ENCODE measurements around the gene MVB12B. TPM values are rescaled to one million over a fixed set of nuclear protein-coding genes. Genes with fewer than 3 reads are reported as not detected.
A peak's percentile ranks its signal among the peaks of the same experiment; 100 is the strongest.

The MVB12B gene
- total RNA-seq, 2 experiments from 2014 or later = 33.5 to 34.1 TPM

DNA sequence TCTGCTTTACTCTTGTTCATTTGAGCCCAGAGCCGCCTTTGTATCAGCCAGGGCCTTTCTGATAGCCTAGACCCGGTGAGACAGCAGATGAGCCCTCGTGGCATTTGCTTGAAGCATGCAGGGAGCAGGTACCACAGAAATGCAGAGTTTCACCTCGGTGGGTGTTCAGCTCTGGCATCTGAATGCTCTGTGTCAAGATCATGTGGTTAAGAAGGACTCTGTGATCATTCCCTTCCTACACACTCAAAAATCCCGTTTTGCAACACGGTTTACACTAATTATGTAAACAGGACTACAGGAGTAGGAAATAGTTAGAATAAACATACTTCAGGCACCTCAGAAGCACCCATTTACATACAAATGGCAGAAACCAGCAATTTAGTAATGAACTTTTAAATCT, 67.2 kb downstream of the MVB12B start:
- H3K27ac Mint-ChIP-seq = no peak overlapping the region
- H3K9me3 Mint-ChIP-seq = no peaks in the 10 kb centered on the region
- peaks cover 78% of the 10 kb centered on the region for H3K4me1 Mint-ChIP-seq
- no peak for ATAC-seq (ENCODE audit: low read depth)
- POLR2A ChIA-PET = no interaction called here
- no peak for DNase-seq
- no peak overlapping the region for H3K4me3 Mint-ChIP-seq
- peaks cover 31% of the 10 kb centered on the region for H3K36me3 Mint-ChIP-seq
- H3K27me3 Mint-ChIP-seq = no peaks in the 10 kb centered on the region

DNA sequence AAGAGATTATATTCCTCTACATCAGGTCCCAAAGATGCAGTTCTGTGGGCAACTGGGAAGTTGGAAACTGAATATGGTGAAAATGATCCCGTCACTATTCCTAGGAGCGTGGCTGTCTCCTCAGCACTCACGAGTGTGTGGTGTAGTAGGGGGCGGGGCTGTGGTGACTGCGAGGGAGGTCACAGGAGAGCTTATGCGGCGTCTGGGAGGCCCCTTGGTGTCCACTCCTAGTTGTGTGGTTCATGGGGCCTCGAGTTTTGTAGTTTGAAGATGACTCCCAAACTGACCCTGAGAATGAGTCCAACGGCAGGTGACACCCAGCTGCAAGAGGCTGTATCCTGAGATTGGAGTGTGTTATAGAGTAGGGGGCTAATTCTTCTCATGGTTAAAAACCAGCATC, 68.2 kb downstream of the MVB12B start:
- H3K4me3 Mint-ChIP-seq = peak overlapping the region; percentile 0

DNA sequence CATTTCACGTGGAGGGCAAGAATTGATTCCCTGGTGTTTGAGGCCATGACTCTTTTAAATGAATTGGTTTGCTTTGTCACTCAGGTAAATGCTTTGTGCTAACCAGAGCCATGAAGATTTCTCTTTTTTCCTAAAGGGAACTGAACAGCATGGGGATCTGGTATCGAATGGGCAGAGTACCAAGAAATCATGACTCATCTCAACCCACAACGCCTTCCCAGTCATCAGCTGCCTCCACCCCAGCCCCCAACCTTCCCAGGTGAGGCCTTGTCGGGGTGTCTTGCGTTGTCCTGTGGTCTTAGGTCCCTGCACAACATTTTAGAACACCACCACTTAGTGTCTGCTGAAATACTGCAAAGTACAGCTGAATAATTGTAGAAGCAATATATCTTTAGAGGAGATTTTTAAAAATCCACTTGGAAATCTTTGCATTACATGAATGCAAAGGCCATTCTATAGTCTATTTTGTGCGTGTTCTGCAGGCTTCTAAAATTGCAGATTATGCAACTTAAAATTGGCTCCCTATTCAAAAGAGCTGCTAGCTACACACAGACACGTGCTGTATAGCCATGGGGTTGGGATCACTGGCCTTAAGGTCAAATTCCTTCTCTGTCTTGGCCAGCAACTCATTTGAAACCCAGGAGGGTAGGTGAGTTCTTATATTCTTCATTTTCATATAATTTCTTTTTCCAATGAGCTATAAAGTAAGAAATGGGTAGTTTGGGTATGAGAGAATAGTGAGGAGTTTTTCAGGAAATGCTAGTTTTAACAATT, 69.0 kb downstream of the MVB12B start:
- H3K4me3 Mint-ChIP-seq = peak overlapping the region; percentile 78
- no peaks in the 10 kb centered on the region for H3K27me3 Mint-ChIP-seq
- peaks cover 34% of the 10 kb centered on the region for H3K36me3 Mint-ChIP-seq
- H3K9me3 Mint-ChIP-seq = no peaks in the 10 kb centered on the region
- POLR2A ChIA-PET = interaction anchor here (1.1 to 3.4 kb wide), 4 partner anchors 63 to 75 kb away, joined by 3 to 18 read pairs (median 6); partner anchors contain the start of gene MVB12B
- H3K4me1 Mint-ChIP-seq = peaks cover 67% of the 10 kb centered on the region
- ATAC-seq (ENCODE audit: low read depth) (no peak), DNase-seq (no peak)
- H3K27ac Mint-ChIP-seq = peak overlapping the region; percentile 86

More for the DNA sequence above, 68.2 kb downstream of the MVB12B start:
- Mint-ChIP-seq H3K9me3 (no peaks in the 10 kb centered on the region), H3K27me3 (no peaks in the 10 kb centered on the region), H3K36me3 (peaks cover 34% of the 10 kb centered on the region), H3K27ac (peak overlapping the region; percentile 22), H3K4me1 (peaks cover 74% of the 10 kb centered on the region)
- ATAC-seq (ENCODE audit: low read depth) (no peak), DNase-seq (no peak)
- POLR2A ChIA-PET = interaction anchor here (3.4 kb wide), 1 partner anchor 67 kb away, joined by 18 read pairs; the partner anchor contains the start of gene MVB12B

DNA sequence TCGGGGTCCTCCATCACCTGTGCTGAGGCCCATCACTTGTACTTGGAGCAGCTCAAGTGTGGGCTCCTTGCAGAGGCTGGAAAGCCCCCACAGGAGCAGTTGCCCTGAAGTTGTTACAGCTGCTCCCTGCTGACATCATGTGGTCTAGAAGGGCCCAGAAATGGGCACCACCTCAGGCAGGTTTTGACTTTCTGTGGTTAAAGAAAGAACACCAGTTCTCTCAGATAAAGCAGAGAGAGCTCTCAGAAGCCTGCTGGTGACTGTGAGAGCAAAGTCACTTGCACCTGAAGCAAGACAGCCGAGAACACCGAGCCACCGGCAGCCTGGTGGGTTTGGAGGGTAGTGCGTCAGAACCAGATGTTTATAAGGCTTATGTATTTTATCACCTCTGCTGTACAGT, 70.4 kb downstream of the MVB12B start:
- Mint-ChIP-seq H3K27ac (peak overlapping the region; percentile 86), H3K9me3 (no peaks in the 10 kb centered on the region), H3K4me1 (peaks cover 56% of the 10 kb centered on the region), H3K36me3 (peaks cover 31% of the 10 kb centered on the region), H3K4me3 (peak overlapping the region; percentile 78), H3K27me3 (no peaks in the 10 kb centered on the region)
- DNase-seq (peak; percentile 70), ATAC-seq (ENCODE audit: low read depth) (peak; percentile 96)
- POLR2A ChIA-PET = interaction anchor here (0.6 to 3.4 kb wide), 6 partner anchors 12 to 94 kb away, joined by 3 to 18 read pairs (median 6); partner anchors contain the start of gene MVB12B

DNA sequence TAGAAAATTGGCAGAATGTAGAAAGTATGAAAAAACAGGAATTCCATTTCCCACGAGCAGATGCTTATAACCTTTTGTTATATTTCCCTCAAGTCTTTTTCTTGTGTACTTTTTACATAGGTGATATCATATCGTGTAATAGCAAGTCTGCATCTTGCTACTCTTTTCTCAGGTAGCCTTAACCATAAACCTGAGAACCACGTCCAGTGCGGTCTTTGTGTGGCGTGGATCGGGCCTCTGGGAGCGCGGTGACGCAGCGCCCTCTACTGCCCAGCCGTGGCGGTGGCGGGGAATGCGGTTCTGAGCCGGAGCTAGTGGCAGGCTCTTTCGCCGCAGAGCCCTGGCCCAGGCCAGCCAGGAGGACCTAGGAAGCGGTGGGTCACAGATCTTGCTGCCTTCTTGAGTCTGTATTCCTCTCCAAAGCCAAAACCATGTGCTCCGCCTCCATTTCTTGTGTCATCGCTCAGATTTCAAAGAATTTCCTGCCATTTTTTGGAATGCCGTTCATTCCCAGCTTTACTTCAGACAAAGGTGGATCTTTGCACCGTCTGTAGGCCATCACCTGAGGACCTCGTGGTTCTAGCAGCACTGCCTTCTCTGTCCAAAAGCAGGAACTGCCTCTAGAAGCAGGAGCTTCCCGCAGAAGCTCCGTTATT, 71.9 kb downstream of the MVB12B start:
- POLR2A ChIA-PET = interaction anchor here (0.7 to 1.5 kb wide), 3 partner anchors 72 to 97 kb away, joined by 3 to 7 read pairs (median 3); no protein-coding TSS in a partner anchor

DNA sequence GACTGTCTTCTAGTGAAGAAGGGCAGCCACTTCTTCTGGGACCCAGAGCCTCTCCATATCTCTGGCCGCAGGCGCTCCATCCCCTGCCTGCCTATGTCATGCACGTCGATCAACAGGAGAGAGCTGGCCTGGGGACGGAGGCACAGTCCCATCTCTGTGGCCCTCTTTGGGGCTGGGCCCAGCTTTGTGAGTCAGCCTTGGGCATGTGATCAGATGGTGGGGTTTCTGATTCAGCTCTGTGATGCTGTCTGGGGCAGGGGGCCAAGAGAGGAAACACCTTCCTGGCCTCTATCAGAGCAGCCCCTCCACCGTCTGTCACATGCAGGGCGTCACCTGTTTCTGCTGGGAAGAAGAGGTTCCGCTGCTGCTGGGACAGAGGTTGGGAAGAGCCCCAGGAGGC, 72.6 kb downstream of the MVB12B start:
- Mint-ChIP-seq H3K4me1 (peaks cover 63% of the 10 kb centered on the region), H3K36me3 (peaks cover 23% of the 10 kb centered on the region), H3K27me3 (no peaks in the 10 kb centered on the region), H3K4me3 (no peak overlapping the region), H3K27ac (no peak overlapping the region), H3K9me3 (no peaks in the 10 kb centered on the region)
- no peak for ATAC-seq (ENCODE audit: low read depth)
- POLR2A ChIA-PET = interaction anchor here (1.5 kb wide), 1 partner anchor 71 kb away, joined by 7 read pairs; no protein-coding TSS in a partner anchor
- DNase-seq = no peak

More for the DNA sequence above, 71.9 kb downstream of the MVB12B start:
- peak overlapping the region; percentile 33 for H3K4me3 Mint-ChIP-seq
- peak overlapping the region; percentile 86 for H3K27ac Mint-ChIP-seq
- DNase-seq (peak; percentile 87), ATAC-seq (ENCODE audit: low read depth) (peak; percentile 23)
- peaks cover 62% of the 10 kb centered on the region for H3K4me1 Mint-ChIP-seq
- H3K36me3 Mint-ChIP-seq = peaks cover 24% of the 10 kb centered on the region
- H3K27me3 Mint-ChIP-seq = no peaks in the 10 kb centered on the region
- H3K9me3 Mint-ChIP-seq = no peaks in the 10 kb centered on the region

DNA sequence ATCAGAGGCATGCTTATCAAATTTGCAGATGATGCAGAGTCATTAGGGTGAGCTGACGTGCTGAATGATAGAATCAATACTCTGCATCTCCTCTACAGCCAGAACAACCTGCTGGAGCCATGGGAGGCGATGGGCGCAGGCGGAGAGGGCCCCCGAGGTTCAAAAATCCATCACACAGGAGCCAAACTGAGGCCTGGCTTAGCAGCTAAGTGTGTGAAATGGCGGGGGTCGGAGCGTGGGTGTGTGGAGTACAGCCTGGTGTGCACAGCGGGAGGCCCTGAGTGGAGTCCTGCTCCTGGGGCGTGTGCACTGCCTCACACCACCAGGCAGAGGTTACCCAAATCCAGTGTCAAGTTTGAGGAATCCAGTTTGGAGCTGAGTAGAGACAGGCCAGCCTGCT, 73.2 kb downstream of the MVB12B start:
- no peak for DNase-seq
- Mint-ChIP-seq H3K27ac (peak overlapping the region; percentile 17), H3K4me1 (peaks cover 58% of the 10 kb centered on the region), H3K36me3 (peaks cover 19% of the 10 kb centered on the region), H3K27me3 (no peaks in the 10 kb centered on the region), H3K9me3 (no peaks in the 10 kb centered on the region), H3K4me3 (no peak overlapping the region)
- ATAC-seq (ENCODE audit: low read depth) = no peak
- POLR2A ChIA-PET = interaction anchor here (0.5 kb wide), 1 partner anchor 118 kb away, joined by 3 read pairs; no protein-coding TSS in a partner anchor

DNA sequence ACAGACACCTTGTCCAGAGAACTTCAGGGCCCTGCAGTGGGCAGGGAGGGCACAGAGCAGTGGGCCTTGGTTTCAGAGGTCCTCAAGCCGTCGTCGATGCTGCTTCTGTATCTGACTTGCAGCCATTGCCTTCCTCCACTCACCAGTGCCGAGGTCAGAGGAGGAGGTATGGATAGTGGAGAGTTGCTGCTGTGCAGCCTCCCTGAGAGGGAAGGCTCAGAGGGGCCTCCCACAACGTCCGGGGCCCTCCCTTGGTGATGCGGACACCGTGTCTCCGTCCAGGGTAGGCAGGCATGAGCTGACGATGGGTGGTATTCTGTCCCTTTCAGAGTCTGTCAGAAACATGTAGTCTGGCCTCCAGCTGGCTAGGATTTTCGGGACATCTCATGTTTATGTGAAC, 73.9 kb downstream of the MVB12B start:
- Mint-ChIP-seq H3K4me1 (peaks cover 50% of the 10 kb centered on the region), H3K36me3 (peaks cover 15% of the 10 kb centered on the region), H3K9me3 (no peaks in the 10 kb centered on the region), H3K27ac (no peak overlapping the region), H3K27me3 (no peaks in the 10 kb centered on the region), H3K4me3 (no peak overlapping the region)
- POLR2A ChIA-PET = no interaction called here
- ATAC-seq (ENCODE audit: low read depth) (no peak), DNase-seq (no peak)

DNA sequence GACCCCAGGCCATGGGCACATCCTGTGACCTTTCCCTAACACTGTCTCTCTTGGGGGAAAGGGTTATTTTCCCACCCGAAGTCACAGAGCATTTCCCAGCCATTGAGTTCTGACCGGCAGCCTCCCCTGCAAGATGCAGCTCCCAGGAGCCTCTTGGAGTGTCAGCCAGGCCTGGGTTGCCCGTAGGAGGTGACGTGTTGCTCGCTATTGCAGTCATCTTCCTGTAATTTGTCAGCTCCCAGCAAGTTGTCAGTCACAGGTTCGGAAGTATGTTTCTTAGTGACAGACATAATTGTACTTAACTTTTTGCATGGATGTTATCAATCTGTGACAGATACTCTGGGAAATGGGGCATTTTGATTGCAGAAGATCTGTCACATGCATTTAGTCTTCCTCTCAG, 74.5 kb downstream of the MVB12B start:
- ATAC-seq (ENCODE audit: low read depth) (no peak), DNase-seq (no peak)
- H3K9me3 Mint-ChIP-seq = no peaks in the 10 kb centered on the region
- H3K4me3 Mint-ChIP-seq = no peak overlapping the region
- H3K36me3 Mint-ChIP-seq = peaks cover 11% of the 10 kb centered on the region
- POLR2A ChIA-PET = no interaction called here
- H3K4me1 Mint-ChIP-seq = peaks cover 46% of the 10 kb centered on the region
- H3K27me3 Mint-ChIP-seq = no peaks in the 10 kb centered on the region
- H3K27ac Mint-ChIP-seq = no peak overlapping the region

DNA sequence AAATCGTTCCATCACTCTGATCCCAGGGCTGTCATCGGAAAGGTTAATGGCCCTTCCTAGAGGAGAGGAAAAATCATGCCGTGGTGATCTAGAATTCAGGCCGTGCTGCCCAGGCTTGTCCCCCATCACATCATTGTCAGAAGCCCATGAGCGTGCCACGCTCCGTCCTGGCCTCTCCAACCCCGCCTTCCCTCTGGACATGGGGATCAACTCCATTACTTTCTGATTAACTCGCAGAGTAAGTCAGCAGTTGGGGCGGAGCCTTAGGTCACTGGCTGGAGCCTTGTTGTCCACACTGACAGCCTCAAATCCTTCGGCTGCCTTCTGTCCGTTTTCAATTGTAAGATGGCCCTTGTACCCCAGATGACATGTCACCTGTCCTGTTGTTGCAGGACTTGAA, 75.0 kb downstream of the MVB12B start:
- POLR2A ChIA-PET = interaction anchor here (0.9 kb wide), 1 partner anchor 71 kb away, joined by 3 read pairs; no protein-coding TSS in a partner anchor
- Mint-ChIP-seq H3K9me3 (no peaks in the 10 kb centered on the region), H3K27ac (peak overlapping the region; percentile 30), H3K27me3 (no peaks in the 10 kb centered on the region), H3K4me1 (peaks cover 41% of the 10 kb centered on the region), H3K4me3 (no peak overlapping the region), H3K36me3 (peaks cover 10% of the 10 kb centered on the region)
- ATAC-seq (ENCODE audit: low read depth) = no peak
- no peak for DNase-seq

DNA sequence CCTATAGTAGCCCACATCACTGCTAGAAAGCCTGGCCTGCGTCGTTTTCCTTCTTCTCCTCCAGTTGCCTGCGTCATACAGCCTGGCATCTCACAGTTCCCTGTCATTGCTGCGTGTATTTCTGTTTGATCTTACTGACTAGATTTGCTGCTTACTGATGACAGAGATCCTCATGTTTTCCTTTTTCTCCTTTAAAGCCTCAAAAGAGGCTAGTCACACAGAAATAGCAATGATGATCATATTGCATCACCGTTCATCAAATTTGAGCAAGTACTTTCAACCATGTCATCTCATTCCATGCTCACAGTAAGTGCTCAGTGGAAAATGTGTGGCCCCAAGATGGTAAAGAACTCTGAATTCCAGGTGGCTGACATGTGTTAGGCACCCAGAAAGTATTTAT, 76.8 kb downstream of the MVB12B start:
- POLR2A ChIA-PET = no interaction called here
- Mint-ChIP-seq H3K27me3 (no peaks in the 10 kb centered on the region), H3K36me3 (peaks cover 8% of the 10 kb centered on the region), H3K4me1 (peaks cover 25% of the 10 kb centered on the region), H3K4me3 (peak overlapping the region; percentile 21), H3K9me3 (no peaks in the 10 kb centered on the region), H3K27ac (peak overlapping the region; percentile 63)
- ATAC-seq (ENCODE audit: low read depth) (no peak), DNase-seq (no peak)

DNA sequence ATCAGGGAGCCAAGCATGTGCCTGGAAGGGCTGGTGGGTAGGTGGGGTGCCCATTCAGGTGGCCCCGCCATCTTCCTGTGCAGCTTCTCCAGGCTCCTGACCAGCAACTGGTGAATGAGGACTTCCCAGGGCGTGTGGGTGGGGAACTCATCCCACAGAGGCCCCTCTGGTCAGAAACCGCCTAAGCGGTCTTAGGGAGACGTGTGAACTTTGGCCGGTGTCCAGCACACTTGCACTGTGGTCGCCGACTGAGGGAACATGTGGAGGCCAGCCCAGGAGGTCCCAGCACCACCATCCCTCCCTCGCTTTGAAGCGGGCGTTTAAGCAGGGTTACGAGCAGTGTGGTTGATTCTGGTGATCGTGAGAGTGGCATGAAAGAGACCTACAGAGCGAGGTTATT, 77.8 kb downstream of the MVB12B start:
- Mint-ChIP-seq H3K36me3 (peaks cover 9% of the 10 kb centered on the region), H3K27me3 (no peaks in the 10 kb centered on the region), H3K4me3 (no peak overlapping the region), H3K9me3 (no peaks in the 10 kb centered on the region), H3K27ac (no peak overlapping the region), H3K4me1 (peaks cover 30% of the 10 kb centered on the region)
- ATAC-seq (ENCODE audit: low read depth) (no peak), DNase-seq (no peak)
- POLR2A ChIA-PET = interaction anchor here (1.2 kb wide), 1 partner anchor 66 kb away, joined by 4 read pairs; no protein-coding TSS in a partner anchor

DNA sequence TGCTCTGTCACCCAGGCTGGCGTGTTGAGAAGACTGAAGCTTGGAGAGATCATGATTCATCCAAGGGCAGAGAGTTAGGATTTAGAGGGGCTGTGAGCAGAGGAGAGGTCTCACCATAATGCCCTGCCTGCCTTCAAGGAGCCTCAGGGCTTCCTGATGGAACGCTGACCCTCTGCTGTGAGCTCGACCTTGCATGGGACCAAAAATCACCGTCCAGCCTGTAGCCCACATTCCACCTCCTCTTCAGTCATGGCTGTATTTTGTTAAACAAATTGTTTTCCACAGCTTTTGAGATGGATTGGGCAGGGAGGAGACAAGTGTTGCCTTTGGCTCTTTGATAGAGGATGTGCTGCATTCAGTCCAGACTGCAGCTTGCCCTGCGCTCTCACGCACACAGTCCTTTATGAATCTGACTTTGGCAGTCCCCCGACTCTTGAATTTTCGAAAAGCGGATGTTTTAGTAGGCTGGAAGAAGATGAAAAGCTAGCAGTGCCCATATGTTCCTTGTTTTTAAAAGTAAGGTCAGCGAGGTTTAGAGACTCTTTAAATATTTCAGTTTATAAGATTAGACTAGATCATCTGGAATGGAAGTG, 79.5 kb downstream of the MVB12B start:
- Mint-ChIP-seq H3K4me1 (peaks cover 45% of the 10 kb centered on the region), H3K27me3 (no peaks in the 10 kb centered on the region), H3K4me3 (no peak overlapping the region), H3K9me3 (no peaks in the 10 kb centered on the region), H3K36me3 (peaks cover 11% of the 10 kb centered on the region), H3K27ac (no peak overlapping the region)
- no peak for DNase-seq
- no peak for ATAC-seq (ENCODE audit: low read depth)
- POLR2A ChIA-PET = no interaction called here

All from activated naive CD8-positive, alpha-beta T cell treated with anti-CD3 and anti-CD28 coated beads, Interleukin-2, amount 10 ng/mL, durations not matched to agents 7 days and 5 days (primary cell).